Stimulated activated CD4-positive, alpha-beta T cell treated with anti-CD3 and anti-CD28 coated beads, Interleukin-12 subunit alpha, Interleukin-12 subunit beta, amount 100 ng/mL, for 4 hours (primary cell): ENCODE measurements around the gene MMP15.
"Not testable (repeated sequence)": the region's sequence is repeated elsewhere in the genome, so short reads cannot be mapped to it uniquely, and the experiment has no call there.

Source experiments
- DNase-seq: peaks from one replicate; pipeline ENCODE4 v3.0.0-alpha.2; 2020

The MMP15 gene

DNA sequence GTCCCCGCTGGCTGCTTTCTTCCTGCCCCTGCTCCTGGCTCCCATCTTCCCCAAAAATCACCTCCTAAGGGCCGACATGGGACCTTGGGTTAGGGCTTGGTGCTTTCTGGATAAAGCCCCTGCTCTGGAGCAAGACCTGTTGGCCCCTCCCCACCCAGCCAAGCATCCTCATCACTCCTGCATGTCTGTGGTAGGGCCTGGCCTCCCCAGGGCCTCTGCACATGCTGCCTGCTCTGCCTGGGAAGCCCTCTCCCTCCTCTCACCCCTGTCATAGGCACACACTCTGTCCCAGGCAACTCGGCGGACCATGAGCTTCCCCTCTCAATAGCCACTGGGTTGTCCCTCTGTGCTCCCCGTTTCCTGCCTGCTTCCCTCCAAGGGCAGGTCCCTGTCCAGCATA is 68.5 kb downstream of the MMP15 start:
- no peak for DNase-seq

DNA sequence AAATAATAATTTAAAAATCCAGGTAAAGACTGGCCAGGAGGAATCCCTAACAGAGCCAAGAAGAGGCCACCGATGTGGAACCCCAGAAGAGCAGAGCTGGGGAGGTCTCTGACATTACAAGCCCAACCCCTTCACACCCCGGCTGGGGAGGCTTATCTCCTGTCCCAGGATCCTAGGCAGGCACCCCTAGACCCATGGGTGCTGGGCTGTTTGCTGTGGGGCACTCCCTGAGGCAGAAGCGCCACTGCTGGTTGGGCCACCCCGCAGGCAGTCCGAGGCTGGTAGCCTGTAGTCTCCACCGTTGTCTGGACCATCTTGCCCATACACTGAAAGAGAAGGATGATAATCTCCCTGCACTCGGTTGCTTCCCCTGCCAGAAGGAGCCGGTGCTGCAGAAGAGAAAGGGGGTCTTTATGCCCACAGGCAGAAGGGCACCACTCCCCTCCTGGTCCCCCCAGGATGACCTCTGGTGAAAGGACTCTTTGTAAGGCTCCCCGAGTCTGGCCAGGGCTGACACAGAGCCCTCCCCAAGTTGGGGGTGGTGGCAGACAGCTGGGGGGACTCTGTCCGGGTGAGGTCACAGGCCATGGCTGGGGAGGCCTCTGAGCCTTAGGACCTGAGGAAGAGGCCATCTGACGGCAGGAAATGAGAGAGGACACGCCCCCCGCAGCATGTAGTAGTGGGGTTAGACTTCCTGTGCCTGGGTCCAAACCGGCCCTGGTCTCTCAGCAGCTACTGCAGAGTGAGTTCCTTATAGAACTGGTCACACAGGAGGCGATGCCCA is 69.4 kb downstream of the MMP15 start:
- no peak for DNase-seq

DNA sequence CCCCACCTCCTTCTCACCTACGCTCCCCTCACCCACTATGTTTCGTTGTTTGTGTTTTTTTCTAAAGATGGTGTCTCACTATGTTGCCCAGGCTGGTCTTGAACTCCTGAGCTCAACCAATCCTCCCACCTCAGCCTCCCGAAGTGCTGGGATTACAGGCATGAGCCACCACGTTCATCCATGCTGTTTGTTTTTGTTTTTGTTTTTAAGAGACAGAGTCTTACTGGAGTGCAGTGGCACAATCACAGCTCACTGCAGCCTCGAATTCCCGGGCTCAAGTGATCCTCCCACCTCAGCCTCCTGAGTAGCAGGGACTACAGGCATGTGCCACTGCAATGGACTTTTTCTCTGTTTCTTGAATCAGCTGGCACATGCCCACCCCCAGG is 70.0 kb downstream of the MMP15 start:
- not testable (repeated sequence) for DNase-seq

DNA sequence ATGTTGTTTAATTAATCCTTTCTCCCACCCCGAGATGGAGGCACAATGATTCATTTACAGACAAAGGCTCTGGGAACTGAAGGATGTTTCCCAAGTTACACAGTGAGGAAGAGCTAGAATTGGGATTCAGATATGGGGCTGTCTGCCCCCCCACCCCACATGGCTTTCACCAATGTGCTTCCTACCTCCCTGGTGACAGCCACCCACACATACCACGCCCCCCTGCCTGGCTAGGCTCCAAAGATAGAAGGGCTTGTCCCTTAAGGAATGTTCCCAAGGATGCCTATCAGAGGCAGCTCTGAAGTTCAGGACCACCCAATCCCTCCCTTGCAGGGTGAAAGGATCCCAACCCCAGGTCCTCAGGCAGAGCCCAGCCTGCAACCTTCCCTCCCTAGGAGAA is 70.7 kb downstream of the MMP15 start:
- DNase-seq: no peak
